Embryonic facial prominence (tissue), 1 donor: ENCODE measurements around the gene TMEM163.

ENCODE experiments used
- DNase-seq: peaks from one replicate; pipeline ENCODE4 v3.0.0-alpha.2; 2016; ENCODE audit errors: extremely low spot score

The TMEM163 gene

GRCh38 chr2:134410831-134411231 is 308.0 kb downstream of the TMEM163 start:
- no peak for DNase-seq

- no peak for DNase-seq
These were observed 308.8 kb downstream of the TMEM163 start for GRCh38 chr2:134410006-134410405.

- DNase-seq: no peak
These were observed 310.0 kb downstream of the TMEM163 start for GRCh38 chr2:134408791-134409190.

- no peak for DNase-seq
These were observed 310.4 kb downstream of the TMEM163 start for GRCh38 chr2:134408386-134408785.

GRCh38 chr2:134407154-134407890 is 311.5 kb downstream of the TMEM163 start:
- no peak for DNase-seq

- no peak for DNase-seq
These were observed 312.1 kb downstream of the TMEM163 start for GRCh38 chr2:134406736-134407135.

GRCh38 chr2:134406311-134406710 is 312.5 kb downstream of the TMEM163 start:
- no peak for DNase-seq
